Tibial artery (tissue), 4 donors: ENCODE results near the gene FAT3.
A peak's percentile ranks its signal among the peaks of the same experiment; 100 is the strongest.

Source experiments
- DNase-seq, 2 donors: peaks; one replicate each; pipeline ENCODE4 v3.0.0-alpha.2; 2019
- H3K27ac ChIP-seq, 2 donors: fragments of 200-600 bp; sonication (generic) in 1 of 2; 1 replicate in 1 of 2; 2 replicates in 1 of 2; pipeline ENCODE4 v1.5.1; 2018 to 2019; ENCODE audit warnings: mild to moderate bottlenecking in 1 of 2
- H3K27me3 ChIP-seq, 2 donors: fragments of 200-600 bp; sonication (generic) in 1 of 2; one replicate each; pipeline versions ENCODE4 v1.5.1 to v1.6.0; 2016 to 2019
- H3K36me3 ChIP-seq, 3 donors: fragments of 200-600 bp; sonication (generic) in 2 of 3; one replicate each; pipeline ENCODE4 v1.5.1; 2016 to 2019; ENCODE audit warnings: mild to moderate bottlenecking in 2 of 3
- H3K4me1 ChIP-seq, 4 donors: fragments of 200-600 bp; sonication (generic) in 2 of 4; 1 replicate in 3 of 4; 2 replicates in 1 of 4; pipeline ENCODE4 v1.5.1; 2016 to 2019
- H3K4me3 ChIP-seq, 2 donors: fragments of 200-600 bp; sonication (generic) in 1 of 2; 1 replicate in 1 of 2; 2 replicates in 1 of 2; pipeline ENCODE4 v1.5.1; 2018 to 2019; ENCODE audit warnings: mild to moderate bottlenecking in 2 of 2
- H3K9me3 ChIP-seq, 3 donors: fragments of 200-600 bp; sonication (generic) in 1 of 3; one replicate each; pipeline ENCODE4 v1.5.1; 2016 to 2019
- intact Hi-C: fragments of 100-400 bp; cut with DNase I; formaldehyde crosslinking; loops from one replicate; pipeline ENCODE4 v1.15.0; 2023; ENCODE audit warnings: low total_unique reads
- TF ChIP-seq, protein P1 (sequence below), 2 experiments: fragments of 200-600 bp in 1 of 2; fragments of 450-650 bp in 1 of 2; IDR thresholded peaks; one replicate each; pipeline ENCODE4 v1.5.1; 2017 to 2019; ENCODE audit warnings: antibody characterized with exemption in 2 of 2, mild to moderate bottlenecking in 1 of 2, moderate library complexity in 1 of 2

The FAT3 gene

DNA sequence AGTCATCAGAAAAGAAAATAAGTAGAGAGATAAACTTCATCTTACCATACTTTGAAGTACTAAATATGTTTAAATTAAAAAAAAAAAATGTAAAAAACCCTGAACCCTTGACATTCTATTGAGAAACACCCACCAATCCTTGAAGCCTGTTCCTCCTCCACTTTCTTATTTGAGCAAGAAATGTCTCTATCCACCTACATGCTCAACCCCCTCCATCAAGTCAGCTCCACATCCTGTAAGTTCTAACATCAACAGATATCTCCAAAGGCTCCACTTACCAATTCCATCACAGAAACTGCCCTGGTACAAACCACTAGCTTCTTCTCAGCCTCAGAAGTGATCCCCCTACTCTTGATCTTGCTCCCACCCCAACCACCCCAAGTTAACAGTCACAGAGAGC is 32.5 kb upstream of the FAT3 start:
- H3K27me3 ChIP-seq = no peaks in the 10 kb centered on the region
- no peak overlapping the region for H3K4me3 ChIP-seq
- H3K27ac ChIP-seq = no peak overlapping the region
- H3K9me3 ChIP-seq = no peaks in the 10 kb centered on the region
- H3K36me3 ChIP-seq = no peaks in the 10 kb centered on the region
- intact Hi-C loops = no loop called here
- TF ChIP-seq, protein P1, sequence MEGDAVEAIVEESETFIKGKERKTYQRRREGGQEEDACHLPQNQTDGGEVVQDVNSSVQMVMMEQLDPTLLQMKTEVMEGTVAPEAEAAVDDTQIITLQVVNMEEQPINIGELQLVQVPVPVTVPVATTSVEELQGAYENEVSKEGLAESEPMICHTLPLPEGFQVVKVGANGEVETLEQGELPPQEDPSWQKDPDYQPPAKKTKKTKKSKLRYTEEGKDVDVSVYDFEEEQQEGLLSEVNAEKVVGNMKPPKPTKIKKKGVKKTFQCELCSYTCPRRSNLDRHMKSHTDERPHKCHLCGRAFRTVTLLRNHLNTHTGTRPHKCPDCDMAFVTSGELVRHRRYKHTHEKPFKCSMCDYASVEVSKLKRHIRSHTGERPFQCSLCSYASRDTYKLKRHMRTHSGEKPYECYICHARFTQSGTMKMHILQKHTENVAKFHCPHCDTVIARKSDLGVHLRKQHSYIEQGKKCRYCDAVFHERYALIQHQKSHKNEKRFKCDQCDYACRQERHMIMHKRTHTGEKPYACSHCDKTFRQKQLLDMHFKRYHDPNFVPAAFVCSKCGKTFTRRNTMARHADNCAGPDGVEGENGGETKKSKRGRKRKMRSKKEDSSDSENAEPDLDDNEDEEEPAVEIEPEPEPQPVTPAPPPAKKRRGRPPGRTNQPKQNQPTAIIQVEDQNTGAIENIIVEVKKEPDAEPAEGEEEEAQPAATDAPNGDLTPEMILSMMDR (IDR thresholded peaks at IDR 0.05) = no peak
- no peaks in the 10 kb centered on the region for H3K4me1 ChIP-seq
- no peak for DNase-seq

DNA sequence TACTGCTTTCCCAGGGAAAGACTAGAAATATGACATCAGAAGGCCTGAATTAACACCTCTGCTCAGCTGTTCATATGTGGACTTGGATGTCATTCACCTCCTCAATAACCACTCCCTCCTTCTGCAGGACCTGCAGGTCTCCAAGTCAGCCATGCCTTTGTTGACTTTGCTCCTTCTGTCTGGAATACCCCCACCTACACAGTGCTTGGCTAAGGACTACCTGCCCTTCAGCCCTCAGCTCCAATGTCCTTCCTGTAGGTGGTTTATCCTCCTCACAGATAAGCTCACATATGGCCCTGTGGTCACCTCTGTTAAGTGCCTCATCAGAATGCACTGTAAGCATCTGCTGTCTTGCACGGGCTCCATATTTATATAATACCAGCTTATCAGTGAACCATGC is 26.4 kb upstream of the FAT3 start:
- no peak overlapping the region for H3K4me3 ChIP-seq
- no peaks in the 10 kb centered on the region for H3K4me1 ChIP-seq
- TF ChIP-seq, protein P1 (IDR thresholded peaks at IDR 0.05) = no peak
- DNase-seq = no peak
- no peaks in the 10 kb centered on the region for H3K9me3 ChIP-seq
- H3K36me3 ChIP-seq = no peaks in the 10 kb centered on the region
- no peaks in the 10 kb centered on the region for H3K27me3 ChIP-seq
- intact Hi-C loops = no loop called here
- H3K27ac ChIP-seq = no peak overlapping the region

DNA sequence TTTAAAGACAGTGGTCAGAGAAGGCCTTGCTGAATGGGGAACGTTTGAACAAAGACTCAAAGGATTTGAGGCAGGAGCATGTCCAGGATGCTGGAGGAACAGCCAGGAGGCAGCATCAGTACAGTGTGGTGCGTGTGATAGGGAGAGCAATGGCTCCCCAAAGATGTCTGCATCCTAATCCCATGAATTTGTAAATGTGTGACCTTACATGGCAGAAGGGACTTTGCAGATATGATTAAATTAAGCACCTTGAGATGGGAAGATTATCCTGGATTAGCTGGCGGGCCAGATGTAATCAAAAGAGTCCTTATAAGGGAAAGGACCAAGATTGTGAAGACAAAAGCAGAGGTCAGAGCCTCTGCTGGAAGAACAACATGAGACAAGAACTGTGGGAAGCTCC is 24.6 kb upstream of the FAT3 start:
- intact Hi-C loops = no loop called here
- Histone ChIP-seq H3K36me3 (no peaks in the 10 kb centered on the region), H3K9me3 (no peaks in the 10 kb centered on the region), H3K27me3 (no peaks in the 10 kb centered on the region), H3K4me1 (peaks cover 0 to 5% (median 0%) of the 10 kb centered on the region in 4 donors), H3K27ac (no peak overlapping the region), H3K4me3 (no peak overlapping the region)
- TF ChIP-seq, protein P1 (IDR thresholded peaks at IDR 0.05) = no peak
- no peak for DNase-seq

DNA sequence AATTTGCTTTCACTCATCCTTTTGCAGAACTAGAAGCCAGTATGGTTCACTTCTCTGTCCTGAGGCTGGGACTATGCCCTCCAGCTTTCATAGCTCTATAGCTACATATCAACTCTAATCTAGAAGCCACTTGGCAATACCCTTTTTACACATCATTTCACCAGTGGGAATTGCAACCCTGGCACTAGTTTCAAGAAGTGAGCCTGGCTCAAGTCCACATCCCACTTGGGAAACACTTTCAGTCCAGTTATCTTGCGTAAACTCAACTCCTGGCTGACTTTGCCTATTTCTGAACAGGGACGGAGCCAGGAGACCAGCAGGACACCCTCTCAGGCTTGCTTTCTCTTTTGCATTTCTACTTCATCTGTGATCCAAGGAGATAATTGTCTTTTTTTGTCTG is 19.9 kb upstream of the FAT3 start:
- DNase-seq = no peak
- intact Hi-C loops = no loop called here
- TF ChIP-seq, protein P1 (IDR thresholded peaks at IDR 0.05) = no peak
- H3K4me1 ChIP-seq = peaks cover 0 to 7% (median 0%) of the 10 kb centered on the region in 4 donors
- no peak overlapping the region for H3K4me3 ChIP-seq
- H3K36me3 ChIP-seq = no peaks in the 10 kb centered on the region
- no peak overlapping the region for H3K27ac ChIP-seq
- H3K27me3 ChIP-seq = no peaks in the 10 kb centered on the region
- H3K9me3 ChIP-seq = no peaks in the 10 kb centered on the region

DNA sequence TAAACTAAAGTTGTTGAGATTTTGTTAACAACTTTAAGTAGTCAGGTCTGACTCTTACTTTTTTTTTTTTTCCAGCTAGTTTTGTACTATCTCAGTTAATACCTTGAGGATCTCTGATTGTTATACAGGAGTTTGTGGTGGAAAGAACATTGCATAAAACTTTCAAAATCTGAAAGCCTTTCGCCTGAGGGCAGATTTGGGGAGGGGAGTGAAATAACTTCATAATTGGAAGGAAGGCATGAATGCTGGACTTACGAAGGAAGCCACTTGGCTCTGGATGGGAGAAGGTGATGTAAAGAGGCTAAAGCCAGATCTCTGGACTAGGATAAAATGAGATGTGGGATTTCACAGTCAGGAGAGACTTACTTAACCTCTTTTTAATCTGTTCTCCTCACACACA is 18.2 kb upstream of the FAT3 start:
- Histone ChIP-seq H3K36me3 (no peaks in the 10 kb centered on the region), H3K27me3 (no peaks in the 10 kb centered on the region), H3K9me3 (no peaks in the 10 kb centered on the region), H3K27ac (no peak overlapping the region), H3K4me3 (no peak overlapping the region), H3K4me1 (peaks cover 0 to 7% (median 0%) of the 10 kb centered on the region in 4 donors)
- intact Hi-C loops = no loop called here
- DNase-seq = no peak
- TF ChIP-seq, protein P1 (IDR thresholded peaks at IDR 0.05) = no peak

DNA sequence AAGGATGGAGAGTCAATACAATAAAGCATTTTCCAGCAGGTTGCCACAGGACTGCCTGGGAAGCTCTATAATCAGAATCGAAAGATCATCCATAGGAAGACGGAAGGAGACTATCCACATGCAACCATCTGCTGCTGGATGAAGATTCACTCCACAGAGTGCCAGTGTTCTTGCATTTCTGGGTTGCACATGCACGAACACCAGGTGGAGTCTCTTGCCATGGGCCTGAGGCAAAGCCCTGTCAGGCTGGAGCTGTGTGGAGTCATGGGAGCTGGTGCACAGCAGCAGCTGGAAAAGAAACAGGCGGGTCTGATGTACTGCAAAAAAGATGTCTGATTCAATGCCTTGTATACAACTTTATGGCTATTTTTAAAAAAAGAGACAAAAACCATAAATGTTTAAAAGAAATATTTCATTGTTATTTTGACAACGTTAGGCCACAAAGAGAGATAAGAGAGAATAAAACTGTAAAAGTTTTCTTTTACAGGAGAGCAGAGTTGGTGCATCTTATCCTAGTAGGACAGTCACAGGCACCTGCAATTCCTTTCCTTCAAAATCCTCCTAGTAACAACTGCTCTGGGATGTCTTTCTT is 12.9 kb upstream of the FAT3 start:
- intact Hi-C loops = loop anchor here (10.0 kb wide), 1 partner anchor 673 kb away; no protein-coding TSS in a partner anchor
- peak in 1 of 2 donors; percentile 68 for DNase-seq

More for the DNA sequence above, 12.9 kb upstream of the FAT3 start:
- Histone ChIP-seq H3K27me3 (no peaks in the 10 kb centered on the region), H3K9me3 (no peaks in the 10 kb centered on the region), H3K4me3 (no peak overlapping the region), H3K36me3 (no peaks in the 10 kb centered on the region), H3K4me1 (no peaks in the 10 kb centered on the region), H3K27ac (no peak overlapping the region)
- TF ChIP-seq, protein P1 (IDR thresholded peaks at IDR 0.05) = peak; percentile 57 to 65
